GM19468 (cell line): ENCODE measurements around the gene PLCB2.

Experiments used
- ATAC-seq: cut with Tn5 transposase; IDR thresholded peaks from one replicate; pipeline ENCODE4 v1.9.1; 2021; ENCODE audit warnings: mild to moderate bottlenecking, moderate library complexity, moderate number of reproducible peaks; ENCODE audit not compliant: unreplicated experiment; ENCODE audit errors: extremely low read depth

The PLCB2 gene

DNA sequence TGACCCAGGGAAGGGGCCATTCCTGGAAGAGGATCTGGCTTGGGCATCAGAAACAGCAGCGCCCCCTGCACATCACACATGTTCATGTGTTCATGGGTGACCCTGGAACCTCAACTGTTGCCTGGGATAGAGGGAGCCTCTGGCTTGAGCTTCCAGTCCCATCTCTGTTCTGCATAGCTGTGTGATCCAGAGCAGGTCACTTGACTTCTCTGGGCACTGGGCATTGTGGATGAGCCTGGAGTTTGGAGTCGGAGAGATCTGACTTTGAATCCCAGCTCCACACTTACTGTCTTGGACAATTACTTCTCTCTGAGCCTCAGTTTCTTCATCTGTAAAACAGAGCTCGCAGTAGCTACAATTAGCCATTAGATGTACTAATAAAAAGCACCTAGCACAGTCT, 53.3 kb downstream of the PLCB2 start:
- no peak for ATAC-seq

DNA sequence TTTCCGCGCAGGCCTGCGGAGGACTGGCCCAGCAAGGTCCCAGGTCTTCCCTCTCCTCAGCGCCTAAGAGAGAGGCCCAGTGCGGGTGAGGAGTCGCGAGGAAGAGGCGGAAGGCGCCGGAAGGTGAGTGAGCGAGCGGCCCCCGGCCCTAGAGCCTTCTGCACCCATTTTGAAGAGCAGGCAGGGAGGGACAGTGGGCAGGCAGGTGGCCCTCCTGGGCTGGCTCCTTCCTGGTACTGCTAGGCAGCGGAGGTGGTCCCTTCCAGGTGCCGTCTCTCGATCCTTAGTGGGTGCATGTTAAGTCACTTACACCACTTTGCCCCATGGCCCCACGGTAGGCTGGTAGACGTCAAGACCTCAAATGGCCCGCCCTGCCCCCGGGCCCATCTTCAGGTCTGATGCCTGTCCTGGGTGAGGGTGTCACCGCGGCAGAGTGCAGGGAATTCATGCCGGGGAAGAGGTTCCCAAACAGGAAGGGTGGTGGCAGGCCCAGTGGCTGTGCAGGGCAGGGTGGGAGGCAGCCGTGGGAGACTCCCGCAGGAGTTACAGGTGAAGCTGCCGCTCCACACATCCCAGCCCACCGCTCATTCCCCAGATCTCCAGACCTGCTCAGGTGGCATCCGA, 54.5 kb downstream of the PLCB2 start:
- no peak for ATAC-seq

DNA sequence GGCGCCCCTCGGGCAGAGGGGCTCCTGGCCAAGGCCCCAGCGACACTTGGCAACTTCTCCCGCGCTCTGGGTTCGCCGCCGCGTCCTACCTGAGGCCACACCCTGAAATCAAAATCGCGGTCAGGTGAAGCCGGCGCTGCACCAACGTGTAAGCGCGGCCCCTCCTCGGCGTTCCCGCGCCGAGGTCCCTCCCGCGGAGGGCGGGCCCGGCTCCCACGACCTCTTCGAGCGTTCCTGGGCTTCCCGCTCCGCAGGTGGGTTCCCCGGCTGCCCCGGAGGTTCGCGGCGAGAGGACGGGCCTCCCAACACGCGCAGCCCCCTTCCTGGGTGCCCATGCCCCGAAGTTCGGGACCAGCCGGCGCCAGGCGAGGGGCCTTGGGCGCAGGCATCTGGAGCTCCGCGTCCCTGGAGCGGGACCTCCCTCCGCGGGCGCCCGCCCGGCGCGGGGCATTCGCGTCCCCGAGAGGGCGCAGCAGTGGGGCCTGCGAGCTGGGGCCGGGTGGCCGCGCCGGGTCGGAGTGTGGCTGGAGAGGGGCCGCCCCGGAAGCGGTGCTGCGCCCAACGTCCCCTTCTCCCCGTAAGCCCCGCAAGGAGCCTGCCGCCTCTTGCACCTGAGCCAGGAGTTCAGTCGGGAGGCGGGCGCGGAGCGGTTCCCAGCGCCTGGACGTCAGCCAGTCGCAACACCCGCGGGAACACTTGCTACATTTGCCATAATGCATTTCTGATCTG, 55.1 kb downstream of the PLCB2 start:
- ATAC-seq: no peak

DNA sequence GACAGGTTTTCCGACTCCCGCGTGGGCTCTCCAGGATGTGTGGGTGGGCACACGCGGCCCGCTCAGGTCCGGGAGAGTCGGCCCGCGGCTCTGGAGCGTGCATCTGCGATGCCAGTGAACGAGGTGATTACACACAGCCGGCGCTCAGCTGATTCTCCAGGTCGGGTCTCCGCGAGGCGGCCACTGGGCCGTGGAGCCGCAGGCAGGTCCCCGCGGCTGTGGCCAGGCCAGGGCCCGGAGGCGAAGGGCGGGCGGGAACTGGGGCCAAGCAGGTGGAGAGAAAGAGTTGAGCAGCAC, 55.6 kb downstream of the PLCB2 start:
- ATAC-seq: no peak

DNA sequence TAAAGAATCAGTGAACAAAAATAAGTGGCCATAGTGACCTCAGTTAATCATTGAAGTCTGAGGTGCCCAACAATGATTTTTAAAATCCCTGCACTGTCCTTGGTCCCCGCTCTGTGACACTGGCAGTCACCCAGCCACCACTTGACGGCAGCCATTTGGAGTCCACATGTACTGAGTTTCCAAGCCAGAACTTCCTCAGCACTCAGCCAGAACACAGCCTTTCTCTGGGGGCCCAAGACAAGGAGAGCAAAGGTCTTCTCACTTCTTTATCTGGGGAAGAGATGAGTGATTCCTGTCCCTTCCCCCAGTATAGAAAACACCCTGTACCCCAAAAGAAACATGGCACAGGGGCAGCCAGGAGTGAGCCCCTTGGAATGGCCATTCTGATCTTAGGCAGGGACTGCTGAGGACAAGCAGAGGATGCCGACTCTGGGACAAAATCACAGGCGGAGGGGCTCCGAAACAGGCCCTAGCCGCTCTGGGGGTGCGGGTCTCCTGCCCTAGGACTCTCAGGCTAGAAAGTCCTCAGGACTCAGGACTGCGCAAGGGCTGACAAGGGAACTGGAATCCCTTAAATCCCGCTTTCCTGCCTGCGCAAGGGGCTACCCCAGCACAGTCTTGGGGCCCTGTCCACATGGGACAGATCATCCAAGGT, 56.1 kb downstream of the PLCB2 start:
- no peak for ATAC-seq

DNA sequence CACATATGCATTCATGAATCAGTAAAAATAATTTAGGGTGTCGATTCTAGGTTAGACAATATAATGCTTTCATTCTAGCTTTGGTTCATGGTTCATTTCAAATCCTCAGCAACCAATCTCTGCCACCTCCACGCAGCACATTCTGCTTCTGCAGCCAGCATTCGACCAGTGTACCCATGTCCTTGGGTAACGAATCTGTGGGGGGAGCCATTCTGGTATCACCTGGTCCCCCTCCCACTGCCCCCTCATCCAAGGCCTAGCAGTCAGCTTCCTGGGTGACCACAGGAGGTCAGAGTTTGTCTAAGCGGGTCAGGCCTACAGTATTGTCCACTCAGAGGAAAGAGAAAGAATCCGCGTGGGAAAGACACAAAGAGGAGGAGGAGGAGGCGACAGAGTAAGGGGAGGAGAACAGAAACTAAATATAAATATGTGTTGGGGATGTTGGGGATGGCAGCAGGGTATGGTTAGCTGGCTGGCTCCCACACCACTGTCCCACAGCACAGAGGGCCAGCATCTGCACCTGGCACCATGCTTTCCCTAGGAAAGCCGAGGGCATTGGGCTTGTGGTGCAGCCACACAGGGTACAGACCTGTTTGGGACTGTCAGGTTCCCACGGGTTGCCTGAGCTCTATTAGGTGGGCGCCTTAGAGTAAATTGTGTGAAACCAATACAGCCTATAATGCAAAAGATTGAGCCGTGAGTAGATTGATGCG, 56.8 kb downstream of the PLCB2 start:
- ATAC-seq: no peak

DNA sequence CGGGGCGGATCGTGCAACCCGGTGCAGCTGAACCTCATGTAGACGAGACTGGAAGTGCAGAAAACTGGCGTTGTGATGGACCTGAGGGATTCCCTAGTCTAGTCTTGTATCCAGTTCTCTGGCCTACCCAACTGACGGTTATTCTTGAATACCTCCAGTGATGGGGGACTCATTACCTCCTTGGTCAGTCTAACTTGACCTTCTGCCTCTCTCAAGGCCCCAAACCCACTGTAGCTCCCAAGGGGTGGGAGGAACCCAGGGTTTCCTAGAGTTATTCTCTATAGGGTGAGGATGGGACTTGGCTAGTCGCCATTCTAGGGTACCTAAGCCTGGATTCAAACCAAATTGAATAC, 57.5 kb downstream of the PLCB2 start:
- ATAC-seq: no peak

DNA sequence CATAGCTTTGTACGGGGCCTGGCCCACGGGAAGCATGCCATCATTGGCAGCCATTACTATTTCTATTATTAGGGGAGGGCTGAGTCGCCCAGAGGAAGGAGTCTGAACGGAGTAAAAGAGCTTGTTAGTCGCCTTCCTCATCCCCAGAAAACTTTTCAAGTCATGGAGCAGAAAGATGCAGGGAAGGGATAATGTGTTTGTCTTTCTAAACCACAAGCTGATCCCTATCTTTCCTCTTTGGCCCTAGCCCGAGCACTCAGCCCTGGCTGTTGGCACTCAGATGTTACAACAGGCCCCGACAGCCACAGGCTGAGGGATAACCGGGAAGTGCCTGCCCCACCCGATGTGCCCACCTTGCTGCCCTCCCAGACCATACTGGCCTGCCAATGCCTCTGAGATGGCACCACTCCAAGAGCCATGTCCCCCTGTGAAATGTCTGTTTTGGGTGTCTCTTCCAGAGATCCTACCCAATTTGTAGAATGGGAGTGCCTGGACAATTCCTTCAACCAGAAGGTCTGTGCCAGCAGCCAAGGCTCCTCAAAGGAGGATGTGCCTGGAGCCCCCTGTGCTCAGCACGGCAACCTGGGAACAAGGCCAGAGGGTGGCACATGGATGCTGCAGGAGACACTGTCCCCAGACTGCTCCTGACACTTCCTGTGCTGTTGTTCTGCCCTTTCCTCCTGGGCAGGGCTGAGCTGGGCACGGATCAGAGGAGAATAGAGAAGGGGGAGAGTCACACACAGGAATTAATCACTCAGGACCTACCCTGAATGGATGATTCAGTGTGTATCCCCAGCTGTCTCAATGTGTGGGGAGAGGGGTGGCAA, 58.0 kb downstream of the PLCB2 start:
- ATAC-seq: no peak

DNA sequence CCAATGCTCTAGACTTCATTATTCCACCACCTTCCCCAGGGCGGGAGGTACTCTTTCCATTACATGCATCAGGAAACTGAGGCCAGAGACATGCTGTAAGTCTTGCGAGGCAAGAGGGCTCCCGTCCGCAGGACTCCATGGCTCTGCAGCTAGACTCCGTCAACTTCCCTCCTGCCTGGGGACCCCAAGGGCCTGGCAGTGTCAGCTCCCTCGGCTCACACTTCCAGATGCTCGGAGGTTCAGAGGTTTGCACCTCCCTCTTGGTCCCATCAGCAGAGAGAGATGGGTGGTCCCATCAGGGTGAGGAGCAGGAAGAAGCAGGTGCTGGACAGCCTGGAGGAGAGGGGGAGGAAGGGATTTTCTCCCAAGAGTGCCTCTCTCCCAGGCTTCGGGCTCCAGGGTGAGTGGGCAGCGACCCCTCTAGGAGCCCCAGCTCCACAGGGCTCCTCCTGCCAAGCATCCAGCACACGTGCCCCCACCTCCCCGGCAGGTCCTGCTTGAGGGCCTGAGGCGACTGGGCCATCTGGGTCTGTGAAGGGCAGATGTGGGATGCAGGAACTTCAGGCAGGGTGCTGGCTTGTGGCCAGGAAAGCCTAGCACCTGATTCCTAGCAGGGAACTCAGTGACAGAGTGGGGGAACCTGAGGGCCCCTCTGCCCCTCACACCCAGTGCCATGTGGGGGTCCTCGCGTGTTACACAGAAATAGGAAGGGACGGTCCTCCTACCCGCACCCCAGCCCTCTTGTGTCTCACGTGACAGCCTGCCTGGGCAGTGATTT, 59.5 kb downstream of the PLCB2 start:
- no peak for ATAC-seq

DNA sequence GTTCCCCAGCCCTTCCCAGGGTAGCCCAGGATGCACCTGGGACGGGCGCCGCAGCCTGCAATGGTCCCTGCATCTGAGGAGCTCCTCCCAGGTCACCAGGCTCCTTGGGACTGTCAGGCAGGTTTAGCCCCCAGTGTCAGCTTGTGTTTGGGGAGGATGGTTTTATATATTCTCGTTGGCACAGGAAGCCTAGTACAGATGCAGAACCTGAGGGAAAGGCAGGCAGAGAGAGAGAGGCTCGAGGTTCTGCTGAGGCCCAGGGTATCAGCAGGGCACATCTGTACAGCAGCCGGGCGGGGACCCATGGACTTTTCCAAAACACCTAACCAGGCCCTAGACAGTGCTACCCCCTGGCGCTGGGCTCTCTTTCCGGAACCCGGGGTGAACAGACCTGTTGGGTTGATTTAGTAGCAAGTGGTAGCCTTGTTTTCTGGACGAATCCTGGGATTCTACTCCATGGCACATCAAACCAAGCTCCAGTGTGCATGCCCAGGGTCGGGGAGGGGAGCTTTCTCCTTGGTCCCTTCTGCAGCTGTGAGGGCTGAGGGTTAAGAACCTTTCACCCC, 60.2 kb downstream of the PLCB2 start:
- ATAC-seq: no peak

DNA sequence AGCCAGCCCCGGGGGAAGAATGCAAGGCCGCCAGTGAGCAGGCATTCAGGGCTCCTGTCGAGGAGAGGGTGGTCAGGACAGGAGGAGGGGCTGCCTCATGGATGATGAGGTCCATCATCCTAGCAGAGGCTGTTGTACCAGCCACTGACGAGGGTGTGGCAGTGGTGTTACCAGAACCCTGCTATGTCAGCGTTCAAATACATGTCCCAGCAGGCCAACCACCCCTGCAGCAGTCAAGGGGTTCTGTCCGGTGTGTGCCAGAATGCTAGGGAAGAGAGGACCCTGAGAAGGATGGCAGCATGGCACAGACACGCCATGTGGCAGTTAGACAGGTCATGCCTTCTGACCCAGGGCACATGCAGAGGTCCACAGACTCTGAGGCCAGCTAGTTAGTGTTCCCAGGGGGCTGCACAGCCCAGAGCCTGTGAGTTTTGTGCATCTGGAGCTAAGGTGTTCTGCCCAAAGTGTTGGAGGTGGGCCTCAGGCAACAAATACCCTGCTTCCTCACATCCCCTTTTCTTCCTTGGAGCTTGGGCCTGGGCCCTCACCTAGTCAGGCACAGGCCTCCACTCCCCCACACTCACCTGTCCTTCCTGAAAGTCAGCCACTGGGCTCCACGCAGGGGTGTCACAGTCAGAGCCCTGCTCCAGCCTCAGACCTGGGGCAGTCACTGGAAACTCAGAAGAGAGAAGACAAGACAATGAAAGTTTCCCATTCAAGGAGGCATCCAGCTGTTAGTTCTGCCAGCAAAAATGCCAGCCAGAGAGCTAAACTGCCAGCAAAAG, 61.0 kb downstream of the PLCB2 start:
- no peak for ATAC-seq

DNA sequence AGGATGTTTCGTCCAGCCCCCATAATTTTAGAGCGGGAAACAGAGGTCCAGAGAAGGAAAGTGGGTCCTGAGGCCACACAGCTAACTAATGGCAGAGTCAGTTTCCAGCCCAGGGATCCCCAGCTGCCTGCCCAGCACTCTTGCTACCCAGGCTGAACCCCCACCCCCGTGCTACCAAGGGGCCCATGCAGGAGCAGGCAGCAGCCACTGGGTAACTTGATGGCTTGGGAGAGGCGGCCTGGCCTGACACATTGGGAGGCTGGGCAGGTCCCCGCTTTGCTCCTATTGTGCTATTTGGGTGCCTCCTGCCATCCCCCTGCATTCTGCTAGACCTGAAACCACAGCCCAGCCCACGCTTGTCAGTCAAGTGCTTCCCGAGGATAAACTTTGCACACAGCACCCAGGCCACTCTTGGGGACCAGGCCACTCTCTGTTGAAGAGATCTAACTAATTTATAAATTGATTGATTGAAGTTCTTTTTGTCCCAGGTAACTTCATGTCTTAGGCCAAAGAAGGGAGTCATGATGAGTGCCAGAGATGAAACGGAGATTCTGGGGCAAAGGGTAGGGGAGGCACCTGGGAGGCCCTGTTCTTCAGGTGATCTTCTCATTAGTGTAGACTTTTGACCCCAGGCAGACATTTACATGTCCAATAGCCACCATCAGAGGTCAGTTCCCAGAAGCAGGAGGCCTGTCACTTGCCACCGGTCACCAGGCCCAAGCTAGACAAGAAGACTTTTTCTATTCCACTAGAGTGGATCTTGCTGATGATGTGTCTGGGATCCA, 61.9 kb downstream of the PLCB2 start:
- no peak for ATAC-seq

DNA sequence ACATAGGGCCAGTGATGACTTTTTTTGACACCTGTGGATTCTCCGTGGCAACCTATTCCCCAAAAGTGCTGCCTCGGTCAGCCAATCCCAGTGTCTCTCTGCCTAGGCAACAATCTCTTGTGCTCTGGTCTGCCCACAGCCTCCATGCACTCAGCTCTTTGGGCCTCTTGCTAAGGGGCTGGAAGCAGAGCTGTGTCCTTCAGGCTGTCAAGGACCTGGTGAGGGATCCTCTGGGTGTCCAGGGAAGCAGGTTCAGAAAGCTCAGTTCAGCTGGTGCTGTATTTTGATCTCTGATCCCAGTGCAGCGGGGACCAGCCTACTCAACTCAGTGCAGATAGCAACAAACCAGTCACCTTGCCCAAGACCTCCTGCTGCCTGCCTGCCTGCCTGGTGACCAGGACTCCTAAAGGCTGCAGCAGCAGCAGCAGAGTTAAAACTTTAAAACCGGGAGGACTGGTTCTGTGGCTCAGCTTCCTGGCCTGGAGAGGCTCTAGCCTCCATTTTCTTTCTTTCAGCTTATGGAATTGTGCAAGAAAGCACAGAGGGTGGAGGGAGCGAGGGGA, 62.7 kb downstream of the PLCB2 start:
- no peak for ATAC-seq

DNA sequence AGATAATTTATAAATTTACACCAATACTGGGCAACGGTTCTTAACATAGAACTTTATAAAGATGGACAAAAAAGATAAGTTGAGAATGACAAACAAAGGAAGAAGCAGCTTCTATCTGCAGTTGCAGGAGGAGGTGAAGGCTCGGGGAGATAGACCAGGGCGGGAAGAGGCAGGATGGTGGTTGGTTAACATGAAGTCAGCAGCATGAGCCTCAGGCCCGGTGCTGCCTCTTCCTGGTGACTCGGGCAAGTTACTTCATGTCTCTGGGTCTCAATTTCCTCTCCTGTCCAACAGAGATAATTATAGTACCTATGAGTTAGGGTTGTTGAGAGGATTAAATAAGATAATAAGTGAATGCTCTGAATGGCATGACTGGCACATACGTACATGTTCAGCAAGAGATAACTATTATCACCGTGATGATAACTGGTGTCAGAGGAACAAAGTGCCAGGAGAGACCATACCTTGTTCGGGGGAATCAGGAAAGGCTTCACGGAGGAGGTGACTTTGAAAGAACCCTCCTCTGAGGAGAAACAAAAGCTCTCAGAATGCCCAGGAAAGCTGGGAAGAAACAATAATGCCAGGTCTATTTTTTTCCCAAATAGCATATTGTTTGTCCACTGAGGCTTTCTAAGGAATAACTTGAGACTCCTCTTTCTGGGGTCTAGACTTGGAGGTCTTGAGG, 64.5 kb downstream of the PLCB2 start:
- no peak for ATAC-seq

DNA sequence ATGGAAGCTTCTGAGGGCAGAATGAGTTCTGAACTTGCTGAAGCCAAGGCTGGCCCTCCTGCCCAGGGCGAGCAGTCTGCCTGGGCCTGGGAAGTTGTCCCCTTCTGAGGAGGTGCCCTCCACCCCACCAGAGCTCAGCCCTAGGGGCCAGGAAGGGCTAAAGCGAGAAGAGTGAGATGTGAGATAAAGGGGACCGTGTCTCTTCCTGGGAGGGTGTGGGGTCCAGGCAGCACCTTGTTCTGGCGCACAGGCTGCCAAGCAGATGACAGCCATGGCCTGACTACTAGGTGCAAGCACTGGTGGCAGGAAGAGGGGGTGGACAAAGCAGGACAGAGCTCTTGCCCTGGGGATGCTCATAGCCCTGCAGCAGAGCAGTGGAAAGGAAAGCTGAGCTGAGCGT, 65.1 kb downstream of the PLCB2 start:
- no peak for ATAC-seq

DNA sequence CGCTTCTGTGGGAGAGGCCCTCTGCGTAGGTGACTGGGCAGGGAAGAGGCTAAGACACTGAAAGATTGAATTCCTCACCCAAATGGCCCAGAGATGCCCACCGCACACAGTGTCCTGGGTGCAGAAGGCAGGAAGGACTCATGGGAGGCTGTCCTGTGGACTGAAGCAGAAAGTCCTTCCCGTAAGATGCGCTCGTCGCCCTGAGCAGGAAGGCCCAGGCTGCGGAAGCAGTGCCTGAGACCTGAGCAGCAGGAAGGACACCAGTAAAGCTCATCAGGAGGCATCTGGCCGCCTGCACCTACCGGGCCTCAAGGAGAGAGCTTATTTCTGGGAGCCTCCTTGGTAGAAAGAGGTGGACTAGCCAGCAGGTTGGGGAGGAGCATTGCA, 65.5 kb downstream of the PLCB2 start:
- ATAC-seq: no peak
